HG03565 (cell line): ENCODE data around the gene NEURL1.

Source experiments
- ATAC-seq: cut with Tn5 transposase; IDR thresholded peaks from one replicate; pipeline ENCODE4 v1.9.1; 2021; ENCODE audit warnings: mild to moderate bottlenecking, moderate library complexity; ENCODE audit not compliant: unreplicated experiment

Gene NEURL1

GRCh38 chr10:103580430-103580829, 86.9 kb downstream of the NEURL1 start:
- no peak for ATAC-seq

- ATAC-seq: no peak
Measured at GRCh38 chr10:103581499-103581898, 88.0 kb downstream of the NEURL1 start.

- ATAC-seq: no peak
Measured at GRCh38 chr10:103582331-103583123, 89.0 kb downstream of the NEURL1 start.

GRCh38 chr10:103583871-103584215, 90.3 kb downstream of the NEURL1 start:
- ATAC-seq: no peak

- no peak for ATAC-seq
Measured at GRCh38 chr10:103584216-103585010, 90.9 kb downstream of the NEURL1 start.

- ATAC-seq: no peak
Measured at GRCh38 chr10:103585011-103585405, 91.5 kb downstream of the NEURL1 start.

GRCh38 chr10:103587073-103587472, 93.6 kb downstream of the NEURL1 start:
- ATAC-seq: no peak

GRCh38 chr10:103589074-103589630, 95.6 kb downstream of the NEURL1 start:
- ATAC-seq: no peak

- ATAC-seq: no peak
Measured at GRCh38 chr10:103590060-103590459, 96.6 kb downstream of the NEURL1 start.

- ATAC-seq: no peak
Measured at GRCh38 chr10:103590744-103591291, 97.3 kb downstream of the NEURL1 start.

GRCh38 chr10:103592186-103593021, 98.9 kb downstream of the NEURL1 start:
- no peak for ATAC-seq

- ATAC-seq: no peak
Measured at GRCh38 chr10:103593022-103593570, 99.6 kb downstream of the NEURL1 start.

- ATAC-seq: no peak
Measured at GRCh38 chr10:103595933-103596726, 102.6 kb downstream of the NEURL1 start.

GRCh38 chr10:103597003-103597402, 103.5 kb downstream of the NEURL1 start:
- ATAC-seq: no peak

- ATAC-seq: no peak
Measured at GRCh38 chr10:103598654-103599115, 105.2 kb downstream of the NEURL1 start.

GRCh38 chr10:103599211-103599610, 105.7 kb downstream of the NEURL1 start:
- ATAC-seq: no peak

- ATAC-seq: no peak
Measured at GRCh38 chr10:103599907-103600306, 106.4 kb downstream of the NEURL1 start.

GRCh38 chr10:103600325-103600724, 106.8 kb downstream of the NEURL1 start:
- ATAC-seq: no peak

- no peak for ATAC-seq
Measured at GRCh38 chr10:103600956-103601569, 107.6 kb downstream of the NEURL1 start.
